ENCODE results near the gene PNMA3. TPM values are rescaled to one million over a fixed set of nuclear protein-coding genes. Genes with fewer than 3 reads are reported as not detected.
"Not testable (repeated sequence)": the region's sequence is repeated elsewhere in the genome, so short reads cannot be mapped to it uniquely, and the experiment has no call there.

Gene PNMA3
- polyA plus RNA-seq, 3 donors = 0.79 TPM; not detected in 2

- Histone ChIP-seq H3K27me3 (ENCODE audit: control insufficient read depth in 2 of 2, insufficient read depth in 2 of 2, low read length in 2 of 2) (no peaks in the 10 kb centered on the region), H3K9ac (ENCODE audit: insufficient read depth, low read length, poor library complexity, severe bottlenecking) (no peak overlapping the region), H3K4me2 (replicated peaks; ENCODE audit: extremely low read depth, low read length, poor library complexity, severe bottlenecking) (no peak overlapping the region), H3K4me3 (replicated peaks in 1 of 3; ENCODE audit: low read depth in 2 of 3, low read length in 3 of 3) (no peak overlapping the region), H3K27ac (ENCODE audit: low read depth in 1 of 2, low read length in 2 of 2) (no peak overlapping the region), H3K36me3 (replicated peaks in 1 of 2; ENCODE audit: control insufficient read depth in 1 of 2, insufficient read depth in 2 of 2, low read length in 2 of 2) (no peaks in the 10 kb centered on the region), H3K4me1 (ENCODE audit: control insufficient read depth in 1 of 2, insufficient read depth in 2 of 2, low read length in 2 of 2) (peaks cover 0 to 8% of the 10 kb centered on the region in 2 donors), H4K20me1 (ENCODE audit: insufficient read depth, low read length) (no peaks in the 10 kb centered on the region), H2AFZ (ENCODE audit: insufficient read depth, low read depth, low read length, poor library complexity, severe bottlenecking) (no peak overlapping the region), H3K79me2 (ENCODE audit: insufficient read depth, low read length) (no peaks in the 10 kb centered on the region), H3K9me3 (replicated peaks in 1 of 2; ENCODE audit: control insufficient read depth in 1 of 2, insufficient read depth in 1 of 2, low read length in 2 of 2) (peaks cover 9 to 31% of the 10 kb centered on the region in 2 donors)
- DNase-seq = no peak
- TF ChIP-seq CTCF (IDR thresholded peaks at IDR 0.05) = no peak
- Mint-ChIP-seq H3K9me3 (peaks cover 9 to 45% (median 27%) of the 10 kb centered on the region in 7 donors), H3K27ac (no peak overlapping the region), H3K4me3 (no peak overlapping the region), H3K27me3 (ENCODE audit: low read depth in 3 of 3) (peaks cover 0 to 3% (median 0%) of the 10 kb centered on the region in 3 donors), H3K36me3 (peaks cover 0 to 3% of the 10 kb centered on the region in 2 donors), H3K4me1 (peaks cover 14% of the 10 kb centered on the region)
- no CpG with 5 or more reads among the region's 3 CpGs for WGBS (ENCODE audit: insufficient coverage)
- intact Hi-C loops (cut with micrococcal nuclease) = no loop called here
Measured at GRCh38 chrX:153102418-153102817, 46.1 kb downstream of the PNMA3 start.

- H3K27me3 ChIP-seq (ENCODE audit: control insufficient read depth in 2 of 2, insufficient read depth in 2 of 2, low read length in 2 of 2); intact Hi-C loops (cut with micrococcal nuclease); H3K27me3 Mint-ChIP-seq (ENCODE audit: low read depth in 3 of 3); H3K36me3 Mint-ChIP-seq; H3K4me3 Mint-ChIP-seq; H3K36me3 ChIP-seq (replicated peaks in 1 of 2; ENCODE audit: control insufficient read depth in 1 of 2, insufficient read depth in 2 of 2, low read length in 2 of 2); H3K9ac ChIP-seq (ENCODE audit: insufficient read depth, low read length, poor library complexity, severe bottlenecking); H3K4me3 ChIP-seq (replicated peaks in 1 of 3; ENCODE audit: low read depth in 2 of 3, low read length in 3 of 3); H3K4me1 ChIP-seq (ENCODE audit: control insufficient read depth in 1 of 2, insufficient read depth in 2 of 2, low read length in 2 of 2); H3K4me2 ChIP-seq (replicated peaks; ENCODE audit: extremely low read depth, low read length, poor library complexity, severe bottlenecking); H2AFZ ChIP-seq (ENCODE audit: insufficient read depth, low read depth, low read length, poor library complexity, severe bottlenecking); H4K20me1 ChIP-seq (ENCODE audit: insufficient read depth, low read length); H3K79me2 ChIP-seq (ENCODE audit: insufficient read depth, low read length); H3K27ac ChIP-seq (ENCODE audit: low read depth in 1 of 2, low read length in 2 of 2); DNase-seq: not testable (repeated sequence)
- peaks cover 9 to 31% of the 10 kb centered on the region in 2 donors for H3K9me3 ChIP-seq (replicated peaks in 1 of 2; ENCODE audit: control insufficient read depth in 1 of 2, insufficient read depth in 1 of 2, low read length in 2 of 2)
- Mint-ChIP-seq H3K27ac (peak overlapping the region in 3 of 7 donors; percentile 48 to 71 (median 66)), H3K9me3 (peaks cover 9 to 45% (median 27%) of the 10 kb centered on the region in 7 donors), H3K4me1 (peaks cover 14% of the 10 kb centered on the region)
- no CpG with 5 or more reads among the region's 1 CpG for WGBS (ENCODE audit: insufficient coverage)
Measured at GRCh38 chrX:153104959-153105358, 48.7 kb downstream of the PNMA3 start.

GRCh38 chrX:153106092-153106801, 50.0 kb downstream of the PNMA3 start:
- H3K27me3 ChIP-seq (ENCODE audit: control insufficient read depth in 2 of 2, insufficient read depth in 2 of 2, low read length in 2 of 2); H3K27me3 Mint-ChIP-seq (ENCODE audit: low read depth in 3 of 3); H3K4me3 ChIP-seq (replicated peaks in 1 of 3; ENCODE audit: low read depth in 2 of 3, low read length in 3 of 3); H3K79me2 ChIP-seq (ENCODE audit: insufficient read depth, low read length); H4K20me1 ChIP-seq (ENCODE audit: insufficient read depth, low read length); H3K9ac ChIP-seq (ENCODE audit: insufficient read depth, low read length, poor library complexity, severe bottlenecking); H3K36me3 Mint-ChIP-seq; H2AFZ ChIP-seq (ENCODE audit: insufficient read depth, low read depth, low read length, poor library complexity, severe bottlenecking); intact Hi-C loops (cut with micrococcal nuclease); H3K4me2 ChIP-seq (replicated peaks; ENCODE audit: extremely low read depth, low read length, poor library complexity, severe bottlenecking); DNase-seq; H3K36me3 ChIP-seq (replicated peaks in 1 of 2; ENCODE audit: control insufficient read depth in 1 of 2, insufficient read depth in 2 of 2, low read length in 2 of 2); H3K4me1 ChIP-seq (ENCODE audit: control insufficient read depth in 1 of 2, insufficient read depth in 2 of 2, low read length in 2 of 2): not testable (repeated sequence)
- WGBS (ENCODE audit: insufficient coverage) = no CpG with 5 or more reads among the region's 12 CpGs
- H3K4me3 Mint-ChIP-seq = peak overlapping the region in 1 of 2 donors; percentile 59
- Histone ChIP-seq H3K27ac (ENCODE audit: low read depth in 1 of 2, low read length in 2 of 2) (peak overlapping the region in 1 of 2 donors; percentile 7), H3K9me3 (replicated peaks in 1 of 2; ENCODE audit: control insufficient read depth in 1 of 2, insufficient read depth in 1 of 2, low read length in 2 of 2) (peaks cover 9 to 31% of the 10 kb centered on the region in 2 donors)
- H3K4me1 Mint-ChIP-seq = peaks cover 14% of the 10 kb centered on the region
- peak overlapping the region in 6 of 7 donors; percentile 20 to 81 (median 55) for H3K27ac Mint-ChIP-seq
- H3K9me3 Mint-ChIP-seq = peaks cover 6 to 37% (median 19%) of the 10 kb centered on the region in 7 donors
